ENCODE results near the gene R3HDM2. TPM values are rescaled to one million over a fixed set of nuclear protein-coding genes. Genes with fewer than 3 reads are reported as not detected.
A peak's percentile ranks its signal among the peaks of the same experiment; 100 is the strongest.

R3HDM2 gene
- 15.0 and 25.8 TPM in 2 replicates for total RNA-seq (2014; rRNA removed; shearing (Covaris generic))
- 47.2 and 65.7 TPM in 2 replicates for total RNA-seq (2022)
- Bru-seq, nascent RNA, result percentile 80 among the genes with signal in this experiment
- BruChase-seq, experiment 1, labeled RNA remaining after a 6-hour chase, result percentile 93 among the genes with signal in this experiment
- percentile 82 among the genes with signal in this experiment for BruChase-seq, experiment 2, labeled RNA remaining after a 2-hour chase
- long read RNA-seq, full-length matches to known transcripts, result 4 of 23 reads
- long read RNA-seq, partial matches to known transcripts, result 5 of 23 reads
- long read RNA-seq, other reads (novel, unspliced or antisense), result 14 of 23 reads

DNA sequence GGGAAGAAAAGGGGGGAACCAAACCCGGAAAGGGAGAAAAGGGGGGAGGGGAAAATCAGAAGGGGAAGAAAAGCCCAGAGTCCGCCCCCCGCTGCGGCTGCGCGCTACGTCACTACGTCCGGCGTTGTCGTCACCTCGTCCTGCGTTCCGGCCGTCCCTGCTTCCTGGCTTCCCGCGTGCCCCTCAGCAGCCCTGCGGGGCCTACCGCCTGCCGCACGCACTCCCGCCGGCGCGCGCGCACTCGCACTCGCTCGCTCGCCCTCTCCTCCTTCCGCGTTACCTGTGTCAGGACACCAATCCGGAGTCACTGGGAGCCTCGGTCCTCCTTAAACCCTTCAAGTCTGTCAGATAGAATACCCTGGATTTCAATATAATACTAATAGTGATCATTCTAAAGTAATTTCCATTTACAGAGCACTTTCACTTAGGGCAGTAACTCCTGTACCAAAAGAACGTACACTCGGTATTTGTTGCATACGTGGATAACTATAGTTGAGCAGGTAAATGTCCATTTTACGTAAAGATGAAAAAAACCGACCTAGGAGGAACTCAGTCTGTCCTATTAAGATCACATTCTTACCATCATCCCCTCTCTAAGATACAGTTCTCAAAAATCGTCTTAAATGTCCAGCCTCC is at the start of gene R3HDM2:
R3HDM2 (minus strand) TSS at position 113 of the 636 bp plus-strand sequence. CDS start 120,615 bp downstream, outside the sequence.
- H3K9me2 ChIP-seq (ENCODE audit: insufficient read depth, low read length), result no peaks in the 10 kb centered on the region
- peaks cover 30% of the 10 kb centered on the region for H3K4me1 ChIP-seq (ENCODE audit: insufficient read depth, low read length, poor library complexity, severe bottlenecking)
- TF ChIP-seq CTCF (conservative IDR thresholded peaks at IDR 0.05; ENCODE audit: low read length) (no peak), EZH2phosphoT487 (IDR thresholded peaks at IDR 0.05; ENCODE audit: borderline replicate concordance, low read depth, low read length) (no peak)
- ChIA-PET CTCF (ENCODE audit: unreplicated experiment) (no interaction called here), POLR2A (no interaction called here)
- peak within 1 kb of the TSS; percentile 70 for H3K4me3 ChIP-seq (ENCODE audit: low read depth, low read length, poor library complexity, severe bottlenecking)
- no peaks in the 10 kb centered on the region for H4K20me1 ChIP-seq (ENCODE audit: insufficient read depth, low read length)
- H3K4me2 ChIP-seq (ENCODE audit: low read length), result peak within 1 kb of the TSS; percentile 81
- intact Hi-C loops (cut with micrococcal nuclease; ENCODE audit: unreplicated experiment), result loop anchor here (1.0 kb wide), 1 partner anchor 46 kb away; no protein-coding TSS in a partner anchor
- BruUV-seq (replicated peaks), result TSS peak; percentile 97
- peak; percentile 96 for DNase-seq (ENCODE audit: low spot score)
- H3K79me2 ChIP-seq (ENCODE audit: insufficient read depth, low read depth, low read length), result peaks cover 14% of the 10 kb centered on the region
- peak within 1 kb of the TSS; percentile 83 for H2AFZ ChIP-seq (ENCODE audit: low read length)
- H3K9me3 ChIP-seq (ENCODE audit: low read length), result no peaks in the 10 kb centered on the region
- H3K27ac ChIP-seq (ENCODE audit: low read depth, low read length, poor library complexity, severe bottlenecking), result peak within 1 kb of the TSS; percentile 59
- H3K36me3 ChIP-seq (ENCODE audit: insufficient read depth, low read length), result no peaks in the 10 kb centered on the region

DNA sequence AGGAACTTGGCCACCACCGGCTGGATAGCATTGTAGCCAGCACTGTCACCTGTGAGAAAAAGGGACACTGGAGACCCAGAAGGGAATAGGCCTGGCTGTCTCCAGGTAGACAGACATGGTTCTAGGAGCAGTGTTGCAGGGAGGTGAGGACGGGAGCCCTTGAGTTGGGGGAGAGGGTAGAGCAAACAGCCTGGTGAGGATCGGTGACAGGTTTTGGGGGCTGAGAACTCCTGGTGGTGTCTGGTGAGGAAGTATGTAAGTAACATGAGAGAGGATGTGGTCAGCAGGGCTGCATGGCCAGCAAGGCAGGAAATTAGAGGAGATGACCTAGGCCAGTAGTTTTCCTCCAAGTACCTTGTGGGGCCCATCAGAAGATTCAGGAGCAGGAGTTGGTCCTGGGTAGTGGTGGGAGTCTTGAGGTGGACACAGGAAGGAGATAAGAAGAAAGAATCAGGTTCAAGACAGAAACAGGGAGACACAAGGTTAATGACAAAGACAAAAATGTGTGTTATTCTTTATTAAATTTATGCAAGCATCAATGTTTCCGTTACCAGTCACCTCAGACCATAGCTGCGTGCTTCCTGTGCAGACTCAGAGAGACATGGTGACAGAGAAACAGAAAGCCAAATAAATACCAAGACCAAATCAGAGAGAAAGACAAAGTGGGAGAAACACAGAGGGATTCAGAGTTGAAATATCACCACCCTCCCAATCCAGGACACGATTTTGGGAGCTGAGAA is 48.7 kb upstream of the R3HDM2 start, which contains the start of gene ARHGAP9:
ARHGAP9 (minus strand) TSS at position 491 of the 740 bp plus-strand sequence; CDS start at position 31, 460 bp downstream.
- peaks cover 68% of the 10 kb centered on the region for H3K4me1 ChIP-seq (ENCODE audit: insufficient read depth, low read length, poor library complexity, severe bottlenecking)
- intact Hi-C loops (cut with micrococcal nuclease; ENCODE audit: unreplicated experiment), result loop anchor here (1.0 to 5.0 kb wide), 2 partner anchors 20 to 263 kb away; partner anchors contain the start of gene GLI1
- no peaks in the 10 kb centered on the region for H3K9me2 ChIP-seq (ENCODE audit: insufficient read depth, low read length)
- peak within 1 kb of the TSS; percentile 97 for H3K4me2 ChIP-seq (ENCODE audit: low read length)
- peaks cover 12% of the 10 kb centered on the region; the same call in 1 of the 2 replicates for H3K79me2 ChIP-seq (ENCODE audit: insufficient read depth, low read depth, low read length)
- H4K20me1 ChIP-seq (ENCODE audit: insufficient read depth, low read length), result no peaks in the 10 kb centered on the region
- peak within 1 kb of the TSS; percentile 91 for H3K27ac ChIP-seq (ENCODE audit: low read depth, low read length, poor library complexity, severe bottlenecking)
- TF ChIP-seq EZH2phosphoT487 (IDR thresholded peaks at IDR 0.05; ENCODE audit: borderline replicate concordance, low read depth, low read length) (no peak), CTCF (conservative IDR thresholded peaks at IDR 0.05; ENCODE audit: low read length) (no peak)
- peak within 1 kb of the TSS; percentile 76 for H3K4me3 ChIP-seq (ENCODE audit: low read depth, low read length, poor library complexity, severe bottlenecking)
- H2AFZ ChIP-seq (ENCODE audit: low read length), result peak within 1 kb of the TSS; percentile 10; the same call in 1 of the 2 replicates
- peaks cover 11% of the 10 kb centered on the region; the same call in 1 of the 2 replicates for H3K36me3 ChIP-seq (ENCODE audit: insufficient read depth, low read length)
- DNase-seq (ENCODE audit: low spot score), result peak; percentile 79
- ChIA-PET POLR2A (interaction anchor here (0.8 to 1.7 kb wide), 7 partner anchors 8 to 41 kb away, joined by 3 to 10 read pairs (median 4); partner anchors contain the start of genes DDIT3, GLI1 and INHBE), CTCF (ENCODE audit: unreplicated experiment) (interaction anchor here (1.7 kb wide), 1 partner anchor 21 kb away, joined by 6 read pairs; no protein-coding TSS in a partner anchor)
- BruUV-seq (replicated peaks), result TSS peak; percentile 73
- H3K9me3 ChIP-seq (ENCODE audit: low read length), result no peaks in the 10 kb centered on the region
